D721Med (cell line): ENCODE results near the gene DOCK2.

ENCODE experiments used
- DNase-seq: peaks from one replicate; pipeline ENCODE4 v3.0.0; 2011; ENCODE audit warnings: low spot score; ENCODE audit not compliant: insufficient read length
- FAIRE-seq: peaks from 2 replicates; lab custom pipeline; 2011; peaks lifted over from hg19 to GRCh38; lab: Jason Lieb, UNC
- TF ChIP-seq, protein P1 (sequence below): IDR thresholded peaks from 2 replicates; pipeline ENCODE4 v1.5.1; 2012; ENCODE audit warnings: mild to moderate bottlenecking, control low read depth; ENCODE audit not compliant: insufficient read depth; ENCODE audit errors: missing control alignments

The DOCK2 gene

DNA sequence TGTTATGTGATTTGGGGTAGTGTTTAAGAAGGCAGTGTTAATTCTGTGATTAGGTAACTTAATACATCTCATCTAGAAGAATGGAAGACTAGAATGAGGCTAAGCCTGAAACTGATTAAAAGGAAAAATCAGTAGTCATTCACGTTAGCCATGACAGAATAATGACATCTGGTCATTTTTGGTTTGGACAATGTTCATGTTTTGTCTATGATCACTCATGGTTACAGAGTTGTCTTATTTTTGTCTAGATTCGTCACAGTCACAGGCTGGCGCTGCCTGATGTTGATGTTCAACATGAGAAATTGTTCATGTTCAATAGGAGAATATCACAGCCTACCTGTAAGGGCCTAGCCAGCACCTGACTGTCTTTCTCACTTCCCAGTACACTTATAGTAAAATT lies 9.5 kb upstream of the DOCK2 start:
- TF ChIP-seq, protein P1, sequence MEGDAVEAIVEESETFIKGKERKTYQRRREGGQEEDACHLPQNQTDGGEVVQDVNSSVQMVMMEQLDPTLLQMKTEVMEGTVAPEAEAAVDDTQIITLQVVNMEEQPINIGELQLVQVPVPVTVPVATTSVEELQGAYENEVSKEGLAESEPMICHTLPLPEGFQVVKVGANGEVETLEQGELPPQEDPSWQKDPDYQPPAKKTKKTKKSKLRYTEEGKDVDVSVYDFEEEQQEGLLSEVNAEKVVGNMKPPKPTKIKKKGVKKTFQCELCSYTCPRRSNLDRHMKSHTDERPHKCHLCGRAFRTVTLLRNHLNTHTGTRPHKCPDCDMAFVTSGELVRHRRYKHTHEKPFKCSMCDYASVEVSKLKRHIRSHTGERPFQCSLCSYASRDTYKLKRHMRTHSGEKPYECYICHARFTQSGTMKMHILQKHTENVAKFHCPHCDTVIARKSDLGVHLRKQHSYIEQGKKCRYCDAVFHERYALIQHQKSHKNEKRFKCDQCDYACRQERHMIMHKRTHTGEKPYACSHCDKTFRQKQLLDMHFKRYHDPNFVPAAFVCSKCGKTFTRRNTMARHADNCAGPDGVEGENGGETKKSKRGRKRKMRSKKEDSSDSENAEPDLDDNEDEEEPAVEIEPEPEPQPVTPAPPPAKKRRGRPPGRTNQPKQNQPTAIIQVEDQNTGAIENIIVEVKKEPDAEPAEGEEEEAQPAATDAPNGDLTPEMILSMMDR = no peak
- DNase-seq = no peak
- FAIRE-seq = no peak

DNA sequence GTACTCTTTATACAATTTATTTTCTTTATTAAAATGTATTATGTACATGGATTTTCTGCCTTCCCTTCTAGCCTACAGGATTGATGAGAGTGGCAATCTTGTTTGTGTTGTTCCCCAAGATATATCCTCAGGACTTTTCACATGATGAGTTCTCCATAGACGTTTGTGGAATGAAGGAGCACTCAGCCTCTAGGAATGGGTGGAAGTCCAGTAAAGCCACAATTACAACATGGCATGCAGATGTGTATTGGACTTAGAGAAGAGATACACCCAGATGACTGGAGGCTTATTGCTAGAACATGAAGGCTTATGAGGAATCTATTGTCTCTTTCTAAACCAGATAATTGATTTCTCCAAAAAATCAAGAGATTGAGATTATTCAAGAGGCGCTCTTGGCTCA lies 8.2 kb upstream of the DOCK2 start:
- FAIRE-seq = no peak
- DNase-seq = no peak
- TF ChIP-seq, protein P1 = no peak

DNA sequence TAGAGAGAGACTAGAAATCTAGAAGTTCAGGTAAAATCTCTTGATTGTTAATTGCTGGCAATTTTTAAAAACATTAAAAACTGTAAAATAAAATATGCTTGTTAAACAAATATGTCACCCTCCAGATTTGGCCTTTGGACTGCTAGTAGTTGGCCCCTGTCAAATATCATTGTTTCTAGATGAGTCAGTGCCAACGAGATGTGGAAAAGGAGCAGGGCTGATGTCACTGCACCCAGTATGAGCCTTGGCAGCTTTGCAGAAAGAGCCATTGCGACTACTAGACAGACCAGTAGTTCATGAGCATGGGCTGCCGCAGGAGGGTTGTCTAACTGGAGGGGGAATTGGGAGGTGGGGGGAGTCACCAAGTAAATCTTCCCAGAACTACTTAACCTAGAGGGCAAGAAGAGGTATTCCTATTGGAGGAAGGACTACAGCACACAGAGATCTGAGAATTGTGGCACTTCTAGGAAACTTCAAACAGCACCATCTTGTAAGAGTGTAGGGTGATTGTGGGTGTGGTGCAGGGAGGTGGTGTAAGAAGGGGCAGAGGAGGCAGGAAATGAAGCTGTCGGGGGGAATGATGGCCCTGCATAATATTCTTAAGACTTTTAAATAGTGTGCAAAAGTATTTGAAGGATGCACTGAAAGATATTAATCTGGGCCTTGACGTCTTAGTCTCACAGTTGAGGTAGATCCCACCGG lies 7.1 kb upstream of the DOCK2 start:
- TF ChIP-seq, protein P1 = no peak
- DNase-seq (no peak), FAIRE-seq (no peak)

DNA sequence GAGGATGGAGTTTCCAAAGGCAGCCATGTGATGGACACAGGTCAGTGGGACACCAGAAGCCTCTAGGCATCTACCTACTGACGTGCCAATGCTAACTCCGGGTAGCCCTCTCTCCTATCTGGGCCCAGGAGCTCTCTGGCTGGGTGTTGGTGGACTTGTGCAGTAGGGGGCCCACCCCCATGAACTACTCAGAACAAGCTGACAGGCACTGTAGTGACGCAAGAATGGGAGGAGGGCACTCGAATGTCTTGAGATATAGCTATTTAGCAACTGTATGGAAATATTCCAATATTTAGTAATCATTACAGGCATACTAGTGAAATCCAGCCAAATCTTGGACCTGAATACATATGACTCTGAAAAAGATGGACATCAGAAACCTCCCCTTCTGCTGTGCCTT lies 5.7 kb upstream of the DOCK2 start:
- no peak for DNase-seq
- FAIRE-seq = no peak
- TF ChIP-seq, protein P1 = no peak

DNA sequence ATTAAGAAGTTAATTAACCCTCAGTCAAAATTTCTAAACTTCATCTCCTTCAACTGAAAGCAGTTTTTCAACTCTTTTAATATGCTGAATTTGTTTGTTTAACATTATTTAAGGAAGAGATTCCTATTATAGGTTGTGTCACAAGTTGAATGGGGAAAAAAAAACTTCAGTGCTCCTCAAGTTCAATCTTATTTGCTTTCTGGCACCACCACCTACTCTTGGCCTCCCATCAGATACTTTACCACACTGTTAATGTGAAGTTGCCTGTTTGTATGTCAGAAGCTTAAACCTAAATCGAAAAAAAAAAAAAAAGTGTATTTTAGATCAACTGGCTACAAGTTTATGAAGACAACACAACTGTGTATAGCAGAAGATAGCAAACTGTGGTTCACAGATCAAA lies 4.1 kb upstream of the DOCK2 start:
- TF ChIP-seq, protein P1 = no peak
- FAIRE-seq (no peak), DNase-seq (no peak)

DNA sequence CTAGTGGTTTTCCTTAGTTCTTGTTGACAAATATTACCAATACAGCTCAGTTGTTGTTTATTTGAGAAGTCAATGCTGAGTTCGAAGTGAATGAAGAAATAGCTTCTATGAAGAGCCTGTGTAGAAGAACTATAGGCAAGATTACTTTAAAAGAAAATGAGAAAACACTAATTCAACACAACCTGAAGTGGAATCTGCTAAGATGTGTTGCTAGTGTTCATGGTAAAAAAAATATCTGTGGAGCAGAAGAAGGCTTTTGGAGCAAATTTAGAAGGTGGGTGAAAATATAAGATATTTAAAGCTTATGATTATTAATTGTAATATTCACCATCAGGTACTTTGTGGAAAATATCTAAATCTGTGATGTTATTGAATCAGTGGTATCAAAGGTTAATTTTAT lies 2.5 kb upstream of the DOCK2 start:
- TF ChIP-seq, protein P1 = no peak
- DNase-seq (no peak), FAIRE-seq (no peak)

DNA sequence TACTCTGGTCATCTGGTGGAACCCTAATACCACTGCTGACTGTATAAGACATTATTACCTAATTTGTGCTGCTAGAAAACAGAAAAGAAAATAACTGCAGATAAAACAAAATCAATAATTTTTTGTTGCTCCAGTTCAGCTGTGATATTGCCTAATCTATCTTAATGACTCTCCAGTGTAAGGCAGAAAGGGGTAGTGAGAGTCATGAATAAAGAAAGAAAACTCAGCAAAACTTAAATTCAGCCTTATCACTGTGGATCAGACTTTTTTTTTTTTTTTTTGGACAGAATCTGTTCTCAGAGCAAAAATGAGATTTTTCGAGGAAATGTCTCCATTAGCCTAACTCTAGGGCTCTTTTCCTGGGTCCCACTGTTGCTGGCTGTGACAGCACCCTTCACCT lies 1.1 kb upstream of the DOCK2 start:
- TF ChIP-seq, protein P1 = no peak
- DNase-seq = no peak
- FAIRE-seq = no peak
